Vagina (tissue), 2 donors: Measurements from ENCODE around the gene HABP2.

Experiments used
- CTCF ChIP-seq, 3 experiments: fragments of 450-650 bp in 2 of 3; fragments of 200-600 bp in 1 of 3; sonication (generic) in 1 of 3; IDR thresholded peaks; one replicate each; pipeline ENCODE4 v1.5.1; 2017 to 2019; ENCODE audit warnings: antibody characterized with exemption in 3 of 3, mild to moderate bottlenecking in 2 of 3, moderate library complexity in 2 of 3
- POLR2A ChIP-seq, 2 donors: fragments of 450-650 bp; IDR thresholded peaks; one replicate each; pipeline ENCODE4 v1.6.1; 2017; ENCODE audit warnings: antibody characterized with exemption in 2 of 2, mild to moderate bottlenecking in 2 of 2, moderate library complexity in 2 of 2

GRCh38 chr10:113503930-113504329, 48.9 kb upstream of the HABP2 start:
- no peak for TF ChIP-seq CTCF (IDR thresholded peaks at IDR 0.05)
- no peak for TF ChIP-seq POLR2A (IDR thresholded peaks at IDR 0.05)
